Endothelial cell (in vitro differentiated cells): ENCODE measurements around the gene DDX27. TPM values are rescaled to one million over a fixed set of nuclear protein-coding genes. Genes with fewer than 3 reads are reported as not detected.
"Not testable (repeated sequence)": the region's sequence is repeated elsewhere in the genome, so short reads cannot be mapped to it uniquely, and the experiment has no call there.

Experiments
- DNase-seq: peaks from one replicate; pipeline ENCODE4 v3.0.0; 2021; ENCODE audit warnings: low spot score
- H3K27ac Mint-ChIP-seq: one replicate; pipeline ENCODE4 v1.8.0; 2021; ENCODE audit warnings: mixed read lengths, inconsistent platforms; ENCODE audit not compliant: unreplicated experiment
- H3K27me3 Mint-ChIP-seq: one replicate; pipeline ENCODE4 v1.8.0; 2021; ENCODE audit warnings: mild to moderate bottlenecking, moderate library complexity, mixed read lengths, inconsistent platforms; ENCODE audit not compliant: unreplicated experiment
- H3K36me3 Mint-ChIP-seq: one replicate; pipeline ENCODE4 v1.8.0; 2021; ENCODE audit warnings: mild to moderate bottlenecking, low read depth, mixed read lengths, inconsistent platforms; ENCODE audit not compliant: unreplicated experiment
- H3K4me1 Mint-ChIP-seq: one replicate; pipeline ENCODE4 v1.8.0; 2021; ENCODE audit warnings: mild to moderate bottlenecking, mixed read lengths, inconsistent platforms; ENCODE audit not compliant: unreplicated experiment
- H3K4me3 Mint-ChIP-seq: one replicate; pipeline ENCODE4 v1.8.0; 2021; ENCODE audit warnings: mild to moderate bottlenecking, mixed read lengths, inconsistent platforms; ENCODE audit not compliant: unreplicated experiment
- H3K9me3 Mint-ChIP-seq: one replicate; pipeline ENCODE4 v1.8.0; 2021; ENCODE audit warnings: mixed read lengths, inconsistent platforms; ENCODE audit not compliant: unreplicated experiment
- total RNA-seq: library from RNA; stranded (reverse); fragmentation: NEBNext Ultra II Directional; extraction: Animal tissue kit (Norgen Biotek cat#: 25700); gene quantifications from one replicate; pipeline ENCODE4 v1.2.1, GENCODE V29; 2021; ENCODE audit not compliant: unreplicated experiment
- TF ChIP-seq, protein P1 (sequence below): fragments of 200-600 bp; sonication (generic); IDR thresholded peaks from one replicate; pipeline ENCODE4 v1.5.0; 2021; ENCODE audit warnings: antibody characterized with exemption; ENCODE audit not compliant: unreplicated experiment

Gene DDX27
- total RNA-seq, 1 donor from 2014 or later, result 29.6 TPM

- TF ChIP-seq, protein P1, sequence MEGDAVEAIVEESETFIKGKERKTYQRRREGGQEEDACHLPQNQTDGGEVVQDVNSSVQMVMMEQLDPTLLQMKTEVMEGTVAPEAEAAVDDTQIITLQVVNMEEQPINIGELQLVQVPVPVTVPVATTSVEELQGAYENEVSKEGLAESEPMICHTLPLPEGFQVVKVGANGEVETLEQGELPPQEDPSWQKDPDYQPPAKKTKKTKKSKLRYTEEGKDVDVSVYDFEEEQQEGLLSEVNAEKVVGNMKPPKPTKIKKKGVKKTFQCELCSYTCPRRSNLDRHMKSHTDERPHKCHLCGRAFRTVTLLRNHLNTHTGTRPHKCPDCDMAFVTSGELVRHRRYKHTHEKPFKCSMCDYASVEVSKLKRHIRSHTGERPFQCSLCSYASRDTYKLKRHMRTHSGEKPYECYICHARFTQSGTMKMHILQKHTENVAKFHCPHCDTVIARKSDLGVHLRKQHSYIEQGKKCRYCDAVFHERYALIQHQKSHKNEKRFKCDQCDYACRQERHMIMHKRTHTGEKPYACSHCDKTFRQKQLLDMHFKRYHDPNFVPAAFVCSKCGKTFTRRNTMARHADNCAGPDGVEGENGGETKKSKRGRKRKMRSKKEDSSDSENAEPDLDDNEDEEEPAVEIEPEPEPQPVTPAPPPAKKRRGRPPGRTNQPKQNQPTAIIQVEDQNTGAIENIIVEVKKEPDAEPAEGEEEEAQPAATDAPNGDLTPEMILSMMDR, result no peak
- peak; percentile 96 for DNase-seq
- peak within 1 kb of the TSS; percentile 97 for H3K4me3 Mint-ChIP-seq
- peaks cover 14% of the 10 kb centered on the region for H3K27me3 Mint-ChIP-seq
- peak within 1 kb of the TSS; percentile 92 for H3K27ac Mint-ChIP-seq
- peaks cover 7% of the 10 kb centered on the region for H3K36me3 Mint-ChIP-seq
- H3K9me3 Mint-ChIP-seq, result no peaks in the 10 kb centered on the region
- peaks cover 25% of the 10 kb centered on the region for H3K4me1 Mint-ChIP-seq
These were observed 31.2 kb upstream of the DDX27 start, which contains the start of gene STAU1 for GRCh38 chr20:49187851-49188641. TSS of gene STAU1 (minus strand) at chr20:49188334. CDS start at chr20:49166201, 22,133 bp downstream.

- not testable (repeated sequence) for H3K36me3 Mint-ChIP-seq, H3K27me3 Mint-ChIP-seq, DNase-seq, H3K4me1 Mint-ChIP-seq, H3K9me3 Mint-ChIP-seq, H3K4me3 Mint-ChIP-seq, H3K27ac Mint-ChIP-seq
These were observed 26.2 kb upstream of the DDX27 start for GRCh38 chr20:49192944-49193518.

DNA sequence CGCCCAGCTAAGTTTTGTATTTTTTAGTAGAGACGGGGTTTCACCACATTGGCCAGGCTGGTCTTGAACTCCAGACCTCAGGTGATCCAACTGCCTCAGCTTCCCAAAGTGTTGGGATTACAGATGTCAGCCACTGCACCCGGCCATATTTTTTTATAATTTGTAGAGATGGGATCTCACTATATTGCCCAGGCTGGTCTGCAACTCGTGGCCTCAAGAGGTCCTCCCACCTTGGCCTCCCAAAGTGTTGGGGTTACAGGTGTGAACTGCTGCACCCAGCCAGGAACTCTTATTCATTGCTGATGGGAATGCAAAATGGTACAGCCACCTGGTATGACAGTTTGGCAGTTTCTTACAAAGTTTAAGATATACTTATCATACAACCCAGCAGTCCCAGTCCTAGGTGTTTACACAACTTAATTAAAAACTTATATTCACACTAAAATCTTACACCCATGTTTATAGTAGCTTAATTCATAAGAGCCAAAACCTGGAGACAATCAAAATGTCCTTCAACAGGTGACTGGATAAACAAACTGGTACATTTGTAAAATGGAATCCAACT is 19.4 kb upstream of the DDX27 start:
- Mint-ChIP-seq H3K4me1 (no peaks in the 10 kb centered on the region), H3K4me3 (no peak overlapping the region), H3K9me3 (no peaks in the 10 kb centered on the region), H3K27me3 (peaks cover 1% of the 10 kb centered on the region), H3K36me3 (no peaks in the 10 kb centered on the region), H3K27ac (no peak overlapping the region)
- TF ChIP-seq, protein P1, result no peak
- no peak for DNase-seq

GRCh38 chr20:49203011-49203410 is 16.2 kb upstream of the DDX27 start:
- H3K36me3 Mint-ChIP-seq, result no peaks in the 10 kb centered on the region
- TF ChIP-seq, protein P1, result no peak
- no peak overlapping the region for H3K4me3 Mint-ChIP-seq
- no peak for DNase-seq
- H3K4me1 Mint-ChIP-seq, result no peaks in the 10 kb centered on the region
- no peak overlapping the region for H3K27ac Mint-ChIP-seq
- no peaks in the 10 kb centered on the region for H3K27me3 Mint-ChIP-seq
- H3K9me3 Mint-ChIP-seq, result no peaks in the 10 kb centered on the region

GRCh38 chr20:49203746-49204145 is 15.5 kb upstream of the DDX27 start:
- no peaks in the 10 kb centered on the region for H3K27me3 Mint-ChIP-seq
- no peaks in the 10 kb centered on the region for H3K4me1 Mint-ChIP-seq
- TF ChIP-seq, protein P1, result no peak

More at GRCh38 chr20:49203746-49204145, 15.5 kb upstream of the DDX27 start:
- H3K4me3 Mint-ChIP-seq, result no peak overlapping the region
- no peak overlapping the region for H3K27ac Mint-ChIP-seq
- DNase-seq, result no peak
- H3K36me3 Mint-ChIP-seq, result no peaks in the 10 kb centered on the region
- H3K9me3 Mint-ChIP-seq, result no peaks in the 10 kb centered on the region
